GM21723 (cell line): Measurements from ENCODE around the gene STK39.

Experiments
- ATAC-seq: cut with Tn5 transposase; IDR thresholded peaks from one replicate; pipeline ENCODE4 v1.9.1; 2021; ENCODE audit warnings: mild to moderate bottlenecking, moderate library complexity; ENCODE audit not compliant: unreplicated experiment

Gene STK39

GRCh38 chr2:168024459-168024858 lies 222.9 kb downstream of the STK39 start:
- ATAC-seq: no peak

GRCh38 chr2:168021800-168022587 lies 225.4 kb downstream of the STK39 start:
- ATAC-seq: no peak

- no peak for ATAC-seq
These were observed 232.0 kb downstream of the STK39 start for GRCh38 chr2:168015274-168015953.

- ATAC-seq: no peak
These were observed 237.5 kb downstream of the STK39 start for GRCh38 chr2:168009900-168010299.

GRCh38 chr2:168008646-168009195 lies 238.7 kb downstream of the STK39 start:
- ATAC-seq: no peak

GRCh38 chr2:168006498-168006897 lies 240.9 kb downstream of the STK39 start:
- no peak for ATAC-seq

GRCh38 chr2:168005586-168005985 lies 241.8 kb downstream of the STK39 start:
- ATAC-seq: no peak

GRCh38 chr2:168003876-168004275 lies 243.5 kb downstream of the STK39 start:
- no peak for ATAC-seq

- ATAC-seq: peak; percentile 53
These were observed 245.3 kb downstream of the STK39 start for GRCh38 chr2:168002021-168002553.

- ATAC-seq: no peak
These were observed 255.1 kb downstream of the STK39 start for GRCh38 chr2:167992278-167992677.

- ATAC-seq: no peak
These were observed 257.3 kb downstream of the STK39 start for GRCh38 chr2:167990062-167990461.

- ATAC-seq: no peak
These were observed 259.1 kb downstream of the STK39 start for GRCh38 chr2:167988296-167988695.

GRCh38 chr2:167987558-167987957 lies 259.8 kb downstream of the STK39 start:
- no peak for ATAC-seq

- ATAC-seq: no peak
These were observed 260.4 kb downstream of the STK39 start for GRCh38 chr2:167987026-167987425.

GRCh38 chr2:167986223-167986622 lies 261.2 kb downstream of the STK39 start:
- no peak for ATAC-seq

- no peak for ATAC-seq
These were observed 265.4 kb downstream of the STK39 start for GRCh38 chr2:167981945-167982344.

- ATAC-seq: no peak
These were observed 267.0 kb downstream of the STK39 start for GRCh38 chr2:167980439-167980838.

- no peak for ATAC-seq
These were observed 274.6 kb downstream of the STK39 start for GRCh38 chr2:167972746-167973145.

GRCh38 chr2:167972020-167972419 lies 275.4 kb downstream of the STK39 start:
- no peak for ATAC-seq

- ATAC-seq: no peak
These were observed 280.2 kb downstream of the STK39 start for GRCh38 chr2:167966937-167967913.
